ENCODE measurements around the gene PLA2G6.

- TF ChIP-seq CTCF (conservative IDR thresholded peaks at IDR 0.05; ENCODE audit: low read depth, low read length) (no peak), POLR2A (IDR thresholded peaks at IDR 0.05; ENCODE audit: low read depth, low read length) (no peak)
These were observed 50.2 kb downstream of the PLA2G6 start for GRCh38 chr22:38131399-38131798.

Measured in IMR-90 (cell line).